CD4-positive, alpha-beta T cell treated with Interleukin-4 for 4 hours (primary cell): ENCODE results near the gene ZDHHC7.
A peak's percentile ranks its signal among the peaks of the same experiment; 100 is the strongest.

ENCODE experiments used
- DNase-seq: peaks from one replicate; pipeline ENCODE4 v3.0.0-alpha.2; 2020

ZDHHC7 gene

DNA sequence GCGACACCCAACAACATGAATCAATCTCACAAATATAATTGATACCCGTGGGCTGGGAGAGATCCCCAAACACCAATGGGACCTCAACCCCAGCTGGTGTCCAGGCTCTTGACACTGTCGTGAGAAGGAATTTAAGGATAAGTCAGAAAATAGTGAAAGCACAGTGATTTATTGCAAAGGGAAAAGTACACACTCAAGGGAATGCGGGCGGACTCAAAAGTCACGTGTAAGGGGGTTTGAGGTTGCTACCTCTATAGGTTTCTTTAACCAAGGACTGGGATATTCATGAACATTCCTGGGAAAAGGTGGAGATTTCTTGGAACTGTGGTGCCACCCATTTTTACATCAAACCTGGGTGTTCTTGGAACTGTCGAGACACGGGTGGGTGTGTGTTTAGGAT lies 6.3 kb upstream of the ZDHHC7 start:
- no peak for DNase-seq

DNA sequence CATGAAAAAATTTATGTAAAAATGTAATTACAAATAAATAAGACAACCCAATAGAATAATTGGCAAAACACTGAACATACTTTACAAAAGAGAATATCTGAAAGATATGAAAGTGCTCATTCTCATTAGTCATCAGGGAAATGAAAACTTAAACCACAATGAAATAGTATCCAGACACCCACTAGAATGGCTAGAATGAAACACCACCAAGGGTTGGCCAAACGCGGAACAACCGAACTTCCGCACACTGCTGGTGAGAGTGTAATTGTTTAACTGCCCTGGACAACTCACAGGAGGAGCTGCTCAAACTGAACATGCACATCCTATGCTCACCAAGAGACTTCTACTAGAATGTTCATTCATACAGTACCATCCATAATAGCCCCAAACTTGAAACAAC lies 5.8 kb upstream of the ZDHHC7 start:
- DNase-seq: peak; percentile 34

- DNase-seq: no peak
Observed at GRCh38 chr16:85015481-85016187, 4.3 kb upstream of the ZDHHC7 start.

GRCh38 chr16:85014311-85014710 lies 3.0 kb upstream of the ZDHHC7 start:
- no peak for DNase-seq

DNA sequence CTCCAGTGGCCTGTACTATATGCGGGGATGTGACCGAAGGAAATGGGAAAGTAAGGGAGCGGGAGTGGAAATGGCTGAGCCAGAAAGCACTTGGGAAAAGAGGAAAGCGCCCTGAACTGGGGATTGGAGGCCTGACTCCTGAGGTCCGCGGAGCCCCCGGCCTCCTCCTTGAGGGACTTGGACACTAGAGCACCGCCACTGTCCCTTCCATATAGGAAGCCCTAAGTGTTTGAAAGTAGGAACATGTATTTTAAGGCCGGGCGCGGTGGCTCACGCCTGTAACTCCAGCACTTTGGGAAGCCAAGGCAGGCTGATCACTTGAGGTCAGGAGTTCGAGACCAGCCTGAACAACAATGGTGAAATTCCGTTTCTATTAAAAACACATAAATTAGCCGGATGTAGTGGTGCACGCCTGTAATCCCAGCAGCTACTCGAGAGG lies 530 bp upstream of the ZDHHC7 start:
- DNase-seq: no peak

DNA sequence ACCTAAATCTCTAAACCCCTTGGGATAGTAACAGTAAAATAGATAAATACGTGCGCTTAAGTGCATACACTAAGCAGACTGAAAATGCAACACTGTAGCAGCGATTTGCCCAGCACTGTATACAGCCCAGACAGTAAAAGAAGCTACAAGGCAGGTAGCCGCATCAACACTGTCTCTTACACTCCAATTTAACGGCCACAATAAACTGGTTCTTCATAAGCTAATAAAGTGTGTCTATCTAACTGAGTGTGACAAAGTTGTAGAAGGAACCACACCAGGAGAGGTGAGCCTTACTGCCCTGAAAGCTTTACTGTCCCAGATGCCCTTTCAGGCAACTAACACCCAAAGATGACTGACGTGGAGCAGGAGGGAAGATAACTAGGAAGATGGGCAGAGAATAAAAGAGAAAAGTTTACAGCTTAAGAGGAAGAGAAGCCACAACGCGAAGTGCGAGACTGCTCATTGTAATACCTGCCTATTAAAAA lies 847 bp downstream of the ZDHHC7 start:
- DNase-seq: no peak

GRCh38 chr16:85008271-85008670 lies 3.1 kb downstream of the ZDHHC7 start:
- no peak for DNase-seq

DNA sequence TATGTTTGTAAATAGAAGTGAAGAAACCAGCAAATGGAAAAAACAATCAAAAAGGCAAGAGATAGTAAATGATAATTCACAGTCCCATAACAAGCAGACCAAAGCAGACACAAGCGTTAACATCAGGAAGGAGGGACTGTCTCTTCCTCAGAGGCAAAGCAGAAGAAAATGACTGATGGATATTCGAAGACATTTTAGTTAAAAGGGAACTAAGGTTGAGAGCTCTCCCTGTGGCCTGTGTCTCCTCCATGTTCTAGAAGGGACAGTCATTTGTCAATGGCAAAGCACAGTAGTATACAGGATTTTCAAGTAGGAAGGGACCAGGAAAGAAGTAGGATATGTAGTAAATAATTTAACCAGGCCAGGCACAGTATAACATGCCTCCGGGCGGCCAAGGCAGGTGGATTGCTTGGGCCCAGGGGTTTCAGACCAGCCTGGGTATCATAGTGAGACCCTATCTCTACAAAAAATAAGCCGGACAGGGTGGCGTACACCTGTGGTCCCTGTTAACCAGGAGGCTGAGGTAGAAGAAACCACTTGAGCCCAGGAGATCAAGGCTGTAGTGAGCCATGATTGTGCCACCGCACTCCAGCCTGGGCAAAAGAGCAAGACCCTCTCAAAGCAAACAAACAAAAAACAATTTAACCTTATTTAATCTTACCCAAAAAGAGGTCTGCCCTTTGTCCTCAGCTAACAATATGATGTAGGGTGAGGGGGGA lies 3.7 kb downstream of the ZDHHC7 start:
- DNase-seq: no peak

- DNase-seq: no peak
Observed at GRCh38 chr16:85006639-85007038, 4.7 kb downstream of the ZDHHC7 start.

GRCh38 chr16:85005285-85006069 lies 5.9 kb downstream of the ZDHHC7 start:
- no peak for DNase-seq

DNA sequence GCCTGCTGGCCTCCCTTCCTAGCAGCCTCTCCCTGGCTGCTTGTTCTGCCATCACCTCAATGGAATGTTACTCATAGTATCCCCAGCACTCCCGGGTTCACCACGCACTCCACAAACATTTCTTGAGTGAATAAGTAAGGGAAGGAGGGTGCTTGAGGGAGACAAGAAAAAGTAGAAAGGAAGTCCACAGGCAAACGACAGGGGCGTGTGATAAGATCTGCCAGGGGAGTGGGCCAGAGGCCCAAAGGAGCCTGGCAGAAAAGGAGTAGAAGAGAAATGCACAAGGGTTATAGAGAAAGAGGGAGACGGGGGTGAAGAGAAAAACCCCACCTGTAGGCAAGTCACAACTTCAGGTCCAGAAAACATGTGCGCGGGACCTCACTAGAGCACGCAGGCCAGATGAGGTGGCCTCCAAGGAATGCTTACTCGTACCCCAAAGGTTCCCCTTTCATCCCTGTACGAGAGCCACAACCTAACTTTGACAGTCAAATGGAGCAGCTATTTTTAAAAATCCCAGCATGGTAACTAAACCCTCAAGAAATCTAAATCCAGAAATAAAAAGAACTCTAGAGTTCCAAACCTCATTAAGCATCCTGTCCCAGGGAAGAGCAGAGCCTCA lies 6.6 kb downstream of the ZDHHC7 start:
- DNase-seq: no peak

DNA sequence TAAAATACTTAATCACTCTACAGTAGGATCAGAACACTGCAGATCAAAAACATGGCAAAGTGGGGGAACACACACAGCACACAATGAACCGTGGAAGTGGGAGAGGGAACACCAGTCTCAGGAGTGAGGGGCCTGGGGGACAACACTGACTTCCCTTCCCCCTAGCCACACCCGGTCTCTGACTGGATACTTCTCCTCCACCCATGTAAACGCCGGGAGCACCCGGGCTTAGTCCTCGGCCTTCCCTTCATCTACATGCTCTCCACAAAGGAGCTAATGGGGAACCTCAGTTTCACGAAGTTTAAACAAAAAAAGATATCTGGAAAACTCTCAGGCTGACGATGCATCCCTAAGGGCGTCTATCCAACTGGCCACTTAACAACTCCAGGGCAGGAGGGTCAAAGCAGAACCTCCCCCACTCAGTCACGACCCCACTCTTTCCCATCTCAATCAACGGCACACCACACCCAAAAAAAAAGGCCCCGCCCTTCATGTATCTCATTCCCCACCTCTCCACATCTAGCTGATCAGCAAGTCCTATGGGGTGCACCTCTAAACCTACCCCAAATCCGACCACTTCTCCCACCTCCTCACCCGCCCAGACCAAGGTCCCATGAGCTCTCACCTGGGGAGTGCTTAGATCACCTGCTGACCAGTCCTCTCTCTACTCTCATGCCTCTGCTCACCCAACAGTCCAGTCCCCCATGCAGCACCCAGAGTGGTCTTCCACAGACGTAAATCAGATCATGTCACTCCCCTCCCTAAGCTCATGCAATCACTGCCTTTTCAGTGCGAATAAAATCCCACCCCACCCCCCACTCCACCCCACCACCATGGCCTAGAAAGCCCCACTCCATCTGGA lies 7.4 kb downstream of the ZDHHC7 start:
- DNase-seq: no peak

DNA sequence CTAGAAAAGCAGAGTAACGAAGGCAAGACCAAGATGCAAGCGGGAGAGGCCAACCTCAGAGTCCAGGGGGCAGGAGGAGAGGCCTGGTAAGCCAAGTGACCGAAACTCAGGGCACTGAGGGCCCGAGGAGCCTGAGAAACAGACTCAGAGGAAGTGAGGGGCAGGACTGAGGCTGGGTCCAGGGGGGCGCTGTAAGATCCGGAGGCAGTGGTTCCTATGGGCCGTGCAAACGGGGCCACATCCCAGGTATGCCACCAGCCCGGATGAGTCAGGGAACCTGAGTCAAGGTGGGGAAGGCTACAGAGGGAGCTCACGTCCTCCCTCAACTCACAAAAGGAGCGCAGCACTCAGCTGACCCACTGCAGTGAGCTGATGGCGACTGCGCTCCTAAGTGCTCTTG lies 8.3 kb downstream of the ZDHHC7 start:
- DNase-seq: no peak

- DNase-seq: no peak
Observed at GRCh38 chr16:85002608-85003007, 8.7 kb downstream of the ZDHHC7 start.

DNA sequence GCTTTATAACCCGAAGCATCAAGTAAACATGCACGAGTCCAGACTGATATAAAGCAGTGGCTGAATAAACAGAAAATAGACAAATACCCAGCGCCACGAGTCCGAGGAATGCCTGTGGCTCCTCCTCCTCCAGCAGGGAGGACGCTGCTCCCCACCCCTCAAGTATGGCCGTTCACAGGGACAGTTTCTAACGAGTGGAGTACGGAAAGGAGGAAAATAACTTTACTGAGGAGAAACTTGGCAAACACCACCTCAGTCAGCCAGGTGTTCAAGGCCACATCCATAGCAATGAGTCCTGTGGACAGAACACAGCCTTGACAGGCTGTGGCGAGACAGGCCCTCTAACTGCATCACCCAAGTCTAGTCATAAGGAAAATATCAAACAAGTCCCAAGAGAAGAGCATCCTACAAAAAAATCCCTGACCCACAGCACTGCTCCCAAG lies 9.2 kb downstream of the ZDHHC7 start:
- DNase-seq: no peak

GRCh38 chr16:84999857-85000480 lies 11.4 kb downstream of the ZDHHC7 start:
- no peak for DNase-seq

DNA sequence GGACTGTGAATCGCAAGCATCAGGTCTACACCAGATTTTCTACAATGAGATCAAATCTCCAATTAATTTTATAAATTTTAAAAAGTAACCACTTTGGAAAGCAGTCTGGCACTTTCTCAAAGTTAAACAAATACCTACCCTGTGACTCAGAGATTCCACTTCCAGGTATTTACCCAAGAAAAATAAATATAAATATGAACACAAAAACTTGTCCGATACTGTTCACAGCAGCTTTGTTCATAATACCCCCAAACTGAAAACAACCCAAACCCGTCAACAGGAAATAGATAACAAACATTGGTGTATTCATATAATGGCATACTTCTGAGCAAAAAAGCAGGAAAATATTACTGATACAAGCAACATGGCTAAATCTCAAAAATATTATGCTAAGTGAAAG lies 12.1 kb downstream of the ZDHHC7 start:
- no peak for DNase-seq

GRCh38 chr16:84996365-84996764 lies 15.0 kb downstream of the ZDHHC7 start:
- DNase-seq: no peak

DNA sequence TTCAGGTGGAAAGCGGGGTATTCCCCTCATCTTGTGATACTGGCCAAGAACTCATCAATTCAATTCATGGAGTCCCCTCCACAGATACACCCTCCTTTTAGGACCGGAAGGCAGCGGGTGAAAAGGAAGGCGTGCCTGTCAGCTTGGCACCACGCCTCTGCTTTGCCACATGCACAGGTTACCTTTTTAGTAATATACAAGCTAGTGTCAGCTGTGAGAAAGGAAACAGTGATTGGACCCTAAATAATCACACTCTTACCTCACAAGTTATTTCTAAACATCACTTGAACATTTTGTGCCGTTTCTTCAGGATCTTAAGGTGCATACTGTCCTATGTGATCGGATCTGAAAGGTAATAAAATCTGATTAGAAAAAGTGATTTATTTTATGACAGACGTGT lies 15.7 kb downstream of the ZDHHC7 start:
- peak; percentile 53 for DNase-seq

DNA sequence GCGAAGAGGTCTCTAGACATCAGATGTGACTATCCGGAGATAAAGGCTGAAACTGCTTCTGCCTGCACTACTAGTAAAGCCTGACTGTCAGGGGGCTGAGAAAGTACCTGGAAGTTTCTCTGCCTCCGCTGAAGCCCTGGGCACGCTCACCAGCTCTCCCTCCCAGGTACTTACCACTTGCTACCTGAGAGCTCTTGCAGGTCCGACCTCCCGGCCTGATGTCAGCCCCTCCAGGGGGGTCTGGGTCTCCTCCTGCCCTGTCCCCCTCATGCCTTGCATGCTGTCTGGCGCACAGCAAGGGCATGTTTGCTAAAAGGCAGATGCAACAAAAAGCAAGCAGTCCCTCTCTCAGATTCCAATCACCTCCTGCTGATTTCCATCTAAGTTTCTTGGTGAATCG lies 17.4 kb downstream of the ZDHHC7 start:
- DNase-seq: no peak

- no peak for DNase-seq
Observed at GRCh38 chr16:84992717-84993075, 18.6 kb downstream of the ZDHHC7 start.

GRCh38 chr16:84990782-84991181 lies 20.6 kb downstream of the ZDHHC7 start:
- DNase-seq: no peak
